Epidermal melanocyte (primary cell): ENCODE data around the gene SMARCA2.

Experiments used
- DNase-seq: peaks from one replicate; pipeline ENCODE4 v3.0.0; 2011; ENCODE audit warnings: low spot score; ENCODE audit not compliant: insufficient read length

SMARCA2 gene

DNA sequence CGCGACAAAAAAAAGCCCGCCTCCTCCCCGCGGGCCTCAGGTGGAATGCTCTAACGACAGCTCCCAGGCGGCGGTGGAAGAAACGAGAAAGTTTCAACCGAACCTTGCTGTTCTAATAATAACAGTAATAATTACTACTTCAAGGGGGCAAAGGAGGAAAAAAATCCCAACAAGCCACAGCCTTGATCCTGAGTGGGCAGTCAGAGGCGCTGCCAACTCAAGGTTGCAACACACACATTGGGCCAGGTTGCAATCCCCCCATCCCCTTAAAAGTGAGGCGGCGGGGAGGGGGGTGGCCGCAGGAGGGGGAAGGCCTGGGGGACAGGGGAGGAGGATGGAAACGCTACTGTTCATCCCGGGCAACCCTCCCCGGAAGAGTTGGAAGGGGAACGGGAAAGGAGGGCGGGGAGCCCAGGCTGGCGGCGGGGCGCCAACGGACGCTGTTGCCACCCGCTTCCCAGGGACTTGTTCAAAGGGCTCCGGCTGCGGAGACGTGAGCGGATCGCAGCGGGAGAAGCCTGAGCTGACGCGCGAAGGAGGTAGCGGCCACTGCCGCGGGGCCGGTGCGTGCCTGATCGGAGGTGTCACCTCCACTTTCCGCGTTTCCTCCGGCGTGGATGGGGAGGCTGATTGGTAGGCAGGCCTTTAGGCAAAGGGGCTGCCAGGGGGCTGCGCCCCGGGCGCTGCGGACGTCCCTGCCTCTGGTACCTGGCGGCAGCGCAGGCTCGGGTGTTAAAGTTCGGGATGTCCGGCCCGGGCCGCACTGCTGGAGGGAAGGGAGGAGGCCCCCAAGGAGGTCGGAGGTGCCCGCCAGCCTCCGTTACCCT is 647 bp downstream of the SMARCA2 start:
- no peak for DNase-seq

DNA sequence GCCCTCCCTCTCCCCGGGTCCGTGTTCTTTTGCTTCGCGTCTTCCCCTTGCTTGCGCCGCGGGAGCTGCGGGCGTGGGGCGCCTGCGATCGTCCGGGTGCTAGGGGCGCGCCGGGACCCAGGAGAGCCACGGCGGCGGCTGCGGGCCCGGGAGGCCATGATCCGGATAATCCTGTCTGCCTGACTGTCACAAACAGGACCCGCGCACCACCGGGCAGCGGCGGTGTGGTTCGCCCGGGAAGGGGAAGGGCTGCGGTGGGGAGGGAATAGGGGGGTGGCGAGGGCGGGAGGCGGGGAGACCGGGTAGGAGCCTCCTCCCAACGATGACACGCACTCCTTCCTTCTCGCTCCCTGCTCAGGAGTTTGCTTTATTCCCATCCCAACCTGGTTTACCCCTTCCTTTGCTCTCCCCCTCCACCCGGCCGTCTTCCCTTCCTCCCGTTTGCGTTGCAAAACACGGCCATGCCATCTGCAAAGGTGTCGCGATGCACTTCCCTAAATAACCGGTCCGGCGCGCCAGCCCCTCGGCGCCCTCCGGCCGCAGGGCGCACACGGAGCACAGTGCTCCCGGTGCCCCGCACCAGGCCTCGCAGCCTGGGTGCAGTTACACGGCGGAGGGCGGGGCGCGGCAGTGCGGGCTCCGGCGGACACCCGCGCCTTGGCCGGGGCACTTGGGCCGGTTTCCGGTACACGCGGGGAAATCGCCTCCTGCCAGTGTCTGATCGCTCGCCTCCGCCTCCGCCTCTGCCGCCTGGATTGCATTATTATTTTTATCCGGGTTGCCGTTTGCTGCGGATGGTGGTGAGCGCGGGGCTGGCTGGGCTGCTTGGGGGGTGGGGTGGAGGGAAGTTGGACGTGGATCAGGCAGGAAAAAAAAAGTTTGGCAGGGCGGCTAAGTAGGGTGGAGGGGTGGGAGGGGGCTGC is 1.5 kb downstream of the SMARCA2 start:
- peak; percentile 66 for DNase-seq

DNA sequence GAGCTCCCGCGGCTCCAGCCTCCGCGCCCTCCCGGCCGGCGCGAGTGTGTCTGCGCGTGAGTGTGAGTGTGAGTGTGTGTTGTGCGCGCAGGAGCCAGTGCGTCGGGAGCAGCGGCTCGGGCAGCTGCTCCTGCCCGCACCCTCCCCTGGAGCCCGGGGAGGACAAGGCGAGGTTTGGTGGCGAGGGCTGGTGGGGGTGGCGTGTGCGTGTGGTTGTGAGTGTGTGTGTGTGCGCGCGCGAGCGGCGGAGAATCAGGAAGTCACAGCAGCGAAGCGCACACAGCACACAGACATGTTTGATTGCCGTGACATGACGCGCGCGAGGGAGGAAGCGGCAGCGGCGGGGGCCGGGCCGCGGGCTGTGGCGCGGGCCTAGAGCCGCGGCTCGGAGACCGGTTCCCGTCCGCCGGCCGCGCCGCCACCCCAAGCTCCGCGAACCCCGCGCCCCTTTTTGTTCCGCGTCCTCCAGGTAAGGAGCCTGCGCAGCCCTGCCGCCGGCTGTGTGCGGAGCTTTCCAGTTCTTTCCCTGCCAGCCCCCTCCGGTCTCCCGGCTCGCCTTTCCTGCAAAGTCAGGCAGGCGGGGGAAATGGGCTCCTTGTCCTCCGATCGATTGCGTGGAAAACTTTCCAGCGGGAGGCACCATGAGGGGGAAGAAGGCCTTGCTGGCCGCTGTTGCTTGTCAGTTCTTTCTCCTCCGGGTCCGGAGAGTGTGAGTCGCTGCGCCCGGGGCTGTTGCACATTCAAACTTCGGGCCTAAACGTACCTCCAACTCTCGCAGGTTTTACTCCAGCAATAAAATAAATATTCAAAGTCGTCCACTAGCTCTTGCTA is 2.4 kb downstream of the SMARCA2 start:
- DNase-seq: peak; percentile 73

DNA sequence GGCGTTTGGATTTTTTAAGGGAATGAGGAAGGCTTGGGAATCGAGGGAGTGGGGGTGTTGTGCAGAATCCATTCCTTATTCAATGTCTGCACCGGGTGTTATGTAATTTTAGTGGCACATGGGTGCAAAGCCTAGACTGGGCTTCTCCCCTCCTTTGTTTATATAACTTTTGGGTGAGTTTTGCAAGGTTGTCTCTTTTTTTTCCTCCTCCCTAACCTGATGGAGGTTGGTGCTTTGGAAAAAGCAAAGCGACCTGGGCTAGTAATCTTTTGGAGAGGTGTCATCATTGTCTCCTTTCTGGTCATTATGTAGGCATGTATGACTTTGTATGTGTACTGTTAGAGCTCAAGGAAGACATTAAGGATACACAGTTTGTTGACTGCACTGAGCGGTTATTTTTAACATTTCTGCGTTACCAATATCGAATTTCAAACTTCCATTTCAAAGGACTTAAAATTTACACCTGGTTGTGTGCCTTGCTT is 3.1 kb downstream of the SMARCA2 start:
- DNase-seq: no peak

DNA sequence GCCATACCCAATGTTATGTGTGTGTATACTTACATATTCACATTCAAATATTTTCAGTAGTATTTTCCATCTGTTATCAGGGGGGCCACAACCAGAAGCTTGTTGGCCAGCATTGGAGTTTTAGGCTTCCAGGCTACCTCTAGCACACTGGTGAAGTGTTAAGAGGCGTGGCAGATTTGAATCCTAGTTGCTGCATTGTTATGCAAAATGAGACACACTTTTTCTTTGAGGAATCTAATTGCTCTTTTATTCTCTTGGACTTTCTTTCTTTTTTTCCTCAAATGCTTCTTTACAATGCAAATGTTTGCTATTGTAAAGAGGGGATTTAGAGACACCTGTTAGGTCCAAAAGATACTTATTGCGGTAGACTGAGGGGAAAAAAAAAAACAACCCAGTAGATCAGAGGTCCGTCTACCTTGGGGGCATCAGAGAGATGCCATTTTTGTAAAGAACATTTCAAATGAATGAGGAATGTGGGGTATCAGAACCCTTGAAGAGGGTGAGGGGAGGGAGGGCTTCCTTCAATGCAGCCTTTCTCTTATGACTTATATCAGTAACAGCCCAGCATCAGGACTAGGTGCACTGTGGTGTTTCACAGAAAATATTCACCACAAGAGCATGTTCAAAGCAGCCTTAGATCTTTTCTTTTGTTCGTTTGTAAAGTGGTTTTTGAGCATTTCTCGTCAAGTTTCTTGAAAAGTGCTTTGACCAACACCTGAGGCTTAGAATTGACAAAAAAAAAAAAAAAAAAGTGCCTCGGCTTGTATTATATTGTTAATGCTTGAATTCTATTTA is 3.8 kb downstream of the SMARCA2 start:
- DNase-seq: no peak

DNA sequence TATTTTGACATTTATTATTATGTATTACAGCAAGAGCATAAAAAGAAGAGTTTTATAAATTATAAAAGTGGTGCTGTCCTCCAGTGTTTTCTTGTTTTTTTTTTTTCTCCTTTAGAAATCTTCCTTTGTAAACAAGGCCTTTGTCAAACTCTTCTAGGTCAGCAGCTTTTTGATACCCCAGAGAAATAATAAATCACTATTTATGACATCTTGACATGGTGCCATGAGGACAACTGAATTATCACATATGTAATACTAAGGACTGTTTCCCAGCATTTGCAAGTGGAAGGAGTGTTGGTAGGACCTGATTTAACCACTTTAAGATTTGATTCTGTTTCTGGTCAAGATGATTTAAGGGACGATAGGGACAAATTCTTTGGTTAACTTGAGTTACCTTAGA is 4.6 kb downstream of the SMARCA2 start:
- DNase-seq: no peak

DNA sequence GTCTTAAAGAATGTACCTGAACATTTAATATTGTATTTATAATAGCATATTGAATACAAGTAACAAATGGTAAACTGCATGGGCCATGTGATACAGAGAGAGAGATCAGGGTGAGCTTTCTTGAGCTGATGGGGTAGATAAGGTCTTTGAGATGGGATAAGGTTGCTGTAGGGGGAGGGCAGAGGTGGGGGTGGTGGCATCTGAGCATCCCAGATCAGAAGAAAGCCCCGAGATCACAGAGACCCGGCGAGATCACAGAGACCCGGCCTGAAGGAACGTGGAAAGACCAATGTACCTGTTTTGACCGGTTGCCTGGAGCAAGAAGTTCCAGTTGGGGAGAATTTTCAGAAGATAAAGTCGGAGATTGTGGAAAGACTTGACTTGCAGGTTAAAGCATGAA is 6.6 kb downstream of the SMARCA2 start:
- DNase-seq: no peak

DNA sequence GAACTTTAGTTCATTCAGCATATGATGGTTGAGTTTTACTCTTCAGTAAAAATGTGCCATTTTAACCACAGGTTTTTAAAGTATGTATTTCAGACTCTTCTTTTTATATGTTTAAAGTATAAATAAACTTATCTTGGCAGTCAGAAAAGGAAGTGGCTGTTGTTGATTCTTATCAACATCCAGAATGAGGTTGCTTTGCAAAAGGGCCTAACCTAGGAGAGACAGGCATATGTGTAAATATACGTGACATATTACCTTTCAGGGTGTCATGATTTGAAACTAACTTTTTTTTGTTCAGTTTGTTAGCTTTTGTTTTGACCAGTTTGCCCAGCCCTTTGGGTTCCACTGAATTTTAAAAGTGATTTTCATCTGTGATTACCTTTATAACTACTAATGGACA is 7.4 kb downstream of the SMARCA2 start:
- DNase-seq: no peak

DNA sequence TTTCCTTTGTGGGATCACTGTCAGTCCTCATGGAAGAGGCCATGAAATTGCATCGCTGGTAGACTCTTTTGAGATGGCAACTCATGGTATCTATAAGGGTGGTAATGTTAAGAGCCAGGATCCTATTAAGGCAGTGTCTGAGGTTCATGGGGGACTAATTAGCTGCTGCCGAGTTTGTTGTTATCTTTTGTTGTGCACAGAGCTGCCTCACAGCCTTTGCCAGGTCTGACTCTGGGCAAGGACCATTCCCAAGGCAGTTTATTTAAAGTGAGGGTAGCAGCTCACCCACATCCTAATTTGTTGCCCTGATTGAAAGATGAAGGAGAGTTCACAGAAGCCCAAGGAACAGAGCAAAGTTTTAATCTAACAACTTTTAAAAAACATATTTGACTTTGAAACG is 7.9 kb downstream of the SMARCA2 start:
- DNase-seq: no peak

DNA sequence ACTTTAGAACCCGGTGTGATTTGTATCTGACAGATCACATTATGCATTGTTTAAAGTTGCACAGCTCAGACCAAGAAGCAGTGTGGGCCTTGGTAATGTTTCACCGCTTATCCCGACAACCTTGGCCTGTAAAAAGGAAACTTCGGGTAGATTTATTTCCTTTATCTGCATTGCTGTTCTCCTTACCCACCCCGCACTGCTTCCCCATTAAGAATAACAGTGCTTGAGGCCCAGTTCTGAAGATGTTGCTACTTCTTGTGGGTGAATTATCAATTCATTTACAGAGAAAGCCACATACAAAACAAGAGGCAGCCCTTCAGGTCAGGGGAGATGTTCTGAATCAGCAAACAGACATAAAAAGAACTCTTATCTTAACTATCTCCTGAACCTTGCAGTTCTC is 8.4 kb downstream of the SMARCA2 start:
- DNase-seq: no peak

DNA sequence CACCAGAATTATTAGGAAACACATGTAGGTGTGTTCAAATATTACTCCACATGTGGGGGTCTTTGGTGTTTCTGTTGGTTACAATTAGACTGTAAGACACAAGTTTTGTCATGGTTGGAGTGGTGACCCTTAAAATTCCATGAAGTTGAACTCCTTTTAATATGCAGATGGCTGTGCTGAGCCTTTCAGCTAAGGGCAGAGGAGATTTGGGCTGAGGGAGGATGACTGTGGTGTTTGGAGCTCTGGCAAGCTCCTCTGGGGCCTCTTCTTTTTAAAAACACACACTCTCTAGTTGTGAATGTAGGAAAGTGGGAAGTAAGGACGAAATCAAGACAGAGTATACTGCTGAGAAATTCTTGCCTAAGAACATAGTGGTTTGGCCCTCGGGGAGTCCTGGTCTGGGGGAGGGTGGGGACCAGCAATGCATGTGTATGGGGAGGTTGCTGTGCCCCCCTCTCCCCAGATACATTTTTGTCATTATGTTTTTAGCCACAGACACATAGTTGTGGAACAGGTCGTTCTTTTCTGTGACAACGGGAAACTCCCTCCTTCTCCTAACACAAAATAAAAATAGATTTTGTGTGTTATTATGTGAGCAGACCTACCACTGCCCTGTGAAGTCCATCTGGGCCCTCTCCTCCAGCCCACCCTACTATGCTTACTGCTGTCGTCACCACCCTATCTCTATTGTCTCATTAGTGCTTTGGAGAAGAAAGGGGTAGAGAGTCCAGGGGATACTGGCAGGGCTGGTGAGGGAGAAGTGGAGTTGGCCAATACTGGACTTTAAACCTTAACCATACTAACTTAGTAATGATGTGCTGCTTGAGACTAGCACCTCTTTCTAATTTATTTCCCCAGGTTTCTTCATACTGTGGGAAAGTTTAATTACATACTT is 10.0 kb downstream of the SMARCA2 start:
- no peak for DNase-seq

DNA sequence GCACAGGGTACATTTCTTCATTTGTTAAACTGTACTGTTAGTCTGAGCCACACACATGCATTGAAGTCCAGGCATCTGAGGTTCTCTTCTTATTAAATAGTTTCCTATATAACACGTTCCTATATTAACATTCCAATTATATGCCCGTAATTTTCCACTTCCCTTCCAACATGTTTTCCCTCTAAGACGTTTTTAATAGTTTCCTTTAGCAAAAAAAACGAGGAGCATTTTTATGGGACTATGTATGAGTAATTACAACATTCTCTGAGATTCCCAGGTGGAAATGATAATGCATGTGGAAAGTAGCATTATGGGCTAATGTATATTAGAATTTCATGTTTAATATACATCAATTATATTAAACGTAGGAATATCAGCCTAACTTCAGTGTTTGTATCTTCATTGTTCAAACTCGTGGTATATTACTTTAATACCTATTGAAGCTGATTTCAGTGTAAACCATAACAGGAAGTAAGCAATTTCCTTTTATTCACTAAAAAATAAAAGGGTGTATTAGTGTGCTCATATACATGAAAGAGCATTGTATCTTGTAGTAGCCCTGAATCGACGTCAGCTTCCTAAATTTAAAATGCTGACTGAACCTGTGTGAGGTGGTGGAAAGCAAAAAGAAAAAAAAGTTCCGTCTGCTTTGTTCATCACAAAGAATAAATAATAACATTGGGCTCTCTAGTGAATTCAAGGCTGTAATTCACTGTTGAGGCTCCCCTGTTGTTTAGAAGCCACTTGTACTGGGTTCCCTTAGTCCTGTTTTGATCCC is 11.3 kb downstream of the SMARCA2 start:
- no peak for DNase-seq

DNA sequence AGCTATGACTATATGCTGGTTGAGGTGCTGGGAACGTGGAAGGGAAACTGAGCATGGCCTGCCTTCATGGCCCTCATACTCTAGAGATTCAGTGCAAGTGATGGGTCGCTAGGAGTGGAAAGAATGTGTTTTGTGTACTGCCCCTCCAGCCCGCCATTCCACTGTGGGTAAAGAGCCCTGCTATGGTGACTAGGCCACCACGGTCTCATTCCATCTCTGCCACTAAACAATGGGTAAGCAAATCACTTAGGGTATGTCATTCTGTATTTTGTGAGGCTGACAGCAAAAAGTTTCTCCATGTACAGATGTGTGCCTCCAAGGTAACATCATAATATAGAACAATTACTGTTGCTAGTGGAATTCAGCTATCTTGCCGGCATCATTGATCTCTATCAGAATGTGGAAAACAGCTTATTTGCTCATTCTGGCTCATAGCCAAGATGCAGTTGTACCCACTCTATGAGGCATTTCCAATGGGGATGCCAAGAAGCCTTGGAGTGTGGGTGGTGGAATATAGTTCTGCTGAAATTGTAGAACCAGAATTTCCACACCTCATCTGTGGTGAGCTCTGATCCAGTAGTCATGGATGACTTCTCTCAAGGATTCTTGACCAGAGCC is 12.5 kb downstream of the SMARCA2 start:
- DNase-seq: no peak

DNA sequence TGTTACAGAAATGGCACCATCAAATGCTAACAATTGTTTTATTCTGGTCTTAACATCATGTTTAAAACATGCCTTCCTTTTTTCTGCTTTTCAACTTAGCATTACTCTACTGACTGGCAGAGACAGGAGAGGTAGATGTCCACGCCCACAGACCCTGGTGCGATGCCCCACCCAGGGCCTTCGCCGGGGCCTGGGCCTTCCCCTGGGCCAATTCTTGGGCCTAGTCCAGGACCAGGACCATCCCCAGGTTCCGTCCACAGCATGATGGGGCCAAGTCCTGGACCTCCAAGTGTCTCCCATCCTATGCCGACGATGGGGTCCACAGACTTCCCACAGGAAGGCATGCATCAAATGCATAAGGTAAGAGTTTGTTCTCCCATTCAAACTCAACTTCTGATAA is 13.7 kb downstream of the SMARCA2 start:
- no peak for DNase-seq

DNA sequence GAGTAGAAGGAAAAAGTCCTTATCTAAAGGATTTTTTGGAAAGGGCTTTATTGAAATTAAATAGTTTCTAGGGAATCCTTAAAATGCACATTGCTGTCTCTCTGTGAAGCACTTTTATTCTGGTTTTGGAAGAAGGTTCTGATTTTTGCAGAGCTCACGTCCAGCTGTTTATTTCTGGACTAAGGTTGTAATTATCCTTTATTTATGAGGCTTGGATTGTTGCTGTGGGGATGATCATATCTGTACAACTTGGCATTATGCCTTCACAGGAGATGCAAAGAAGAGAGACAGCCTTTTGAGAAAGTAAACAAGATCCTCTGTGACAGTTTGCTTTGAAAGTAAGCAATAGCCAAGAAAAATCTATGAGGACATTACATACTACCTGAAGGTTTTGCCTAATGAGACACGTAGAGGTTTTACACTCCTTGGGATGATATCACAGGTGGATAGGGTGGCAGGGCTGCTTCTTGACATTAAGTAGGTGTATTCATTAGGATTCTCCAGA is 14.6 kb downstream of the SMARCA2 start:
- DNase-seq: no peak

DNA sequence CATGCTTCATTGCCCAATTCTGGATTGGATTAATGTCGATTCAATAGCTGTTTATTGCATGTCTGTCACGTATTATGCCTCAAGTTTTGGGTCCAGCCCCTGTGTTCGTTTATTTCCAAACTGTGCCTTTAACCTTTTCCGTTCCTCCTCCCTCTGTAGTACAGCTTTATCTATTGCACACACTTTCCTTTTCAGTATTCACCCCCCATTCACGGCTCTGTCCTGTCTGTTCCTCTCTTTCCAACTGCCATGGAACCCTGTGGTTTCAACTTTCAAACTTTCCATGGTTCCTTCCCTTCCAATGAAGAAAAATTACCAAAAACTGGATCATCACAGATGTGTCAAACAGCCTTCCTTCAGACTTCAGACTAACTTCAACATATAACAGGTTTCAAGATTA is 17.1 kb downstream of the SMARCA2 start:
- DNase-seq: no peak

DNA sequence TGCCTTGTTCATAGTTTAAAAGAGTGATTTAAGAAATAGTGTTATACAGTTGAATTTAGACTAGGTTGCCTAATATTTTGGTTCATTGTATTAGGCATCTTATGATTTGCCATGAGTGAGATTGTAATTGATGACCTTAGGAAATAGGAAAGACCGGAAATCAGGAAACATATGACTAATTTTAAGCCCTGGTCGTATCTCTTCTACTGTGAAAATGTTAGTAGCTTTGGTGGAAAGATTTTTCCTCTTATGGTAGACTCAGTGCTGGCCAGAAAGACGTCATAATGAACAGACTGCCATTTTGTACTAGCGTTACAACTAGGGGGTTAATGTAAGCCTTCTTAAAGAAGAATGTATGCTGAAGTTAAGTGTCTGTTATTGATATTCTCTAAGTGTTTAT is 21.7 kb downstream of the SMARCA2 start:
- DNase-seq: no peak
